AG20443 (cell line): ENCODE data around the gene CAPG.

Experiments used
- DNase-seq: peaks from one replicate; pipeline ENCODE4 v3.0.0; 2012; ENCODE audit warnings: low spot score, mixed read lengths

Gene CAPG

DNA sequence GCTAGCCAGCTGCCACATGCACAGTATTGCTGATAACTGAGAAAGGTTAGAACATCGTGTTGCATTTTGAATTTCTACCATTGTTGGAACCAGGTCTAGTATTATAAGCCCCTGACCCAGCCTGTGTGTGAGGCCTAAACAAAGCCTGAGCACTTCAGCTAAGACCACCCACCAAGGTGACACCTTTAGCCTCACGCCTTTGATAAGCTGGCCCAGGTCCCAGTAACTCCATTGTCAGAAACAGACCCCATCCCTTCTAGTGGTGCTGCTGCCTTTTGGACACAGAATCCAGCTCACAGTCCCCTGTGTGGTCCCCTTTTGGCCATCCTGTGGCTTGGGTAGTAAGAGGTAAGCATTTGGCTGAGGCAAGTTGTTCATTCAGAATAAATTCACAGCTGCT, 54.0 kb downstream of the CAPG start:
- no peak for DNase-seq

DNA sequence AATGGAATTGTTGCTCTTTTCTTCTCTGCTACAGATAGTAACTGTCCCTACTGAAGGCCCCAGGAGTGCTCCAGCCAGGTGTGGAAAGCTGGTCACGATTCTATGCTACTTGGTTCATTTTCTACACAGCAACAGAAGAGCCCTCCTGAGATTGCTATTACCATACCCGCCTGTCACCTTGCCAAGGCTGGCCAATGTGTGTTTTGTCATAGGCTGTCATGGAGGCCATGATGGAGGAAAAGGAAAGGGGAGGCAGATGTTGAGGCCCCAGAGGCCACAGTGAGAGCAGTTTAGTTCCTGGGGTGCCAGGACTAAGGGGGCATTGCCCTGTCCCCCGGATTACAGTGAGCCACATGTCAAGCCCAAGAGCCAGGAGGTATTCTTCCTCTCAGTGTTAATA, 54.6 kb downstream of the CAPG start:
- DNase-seq, result no peak

DNA sequence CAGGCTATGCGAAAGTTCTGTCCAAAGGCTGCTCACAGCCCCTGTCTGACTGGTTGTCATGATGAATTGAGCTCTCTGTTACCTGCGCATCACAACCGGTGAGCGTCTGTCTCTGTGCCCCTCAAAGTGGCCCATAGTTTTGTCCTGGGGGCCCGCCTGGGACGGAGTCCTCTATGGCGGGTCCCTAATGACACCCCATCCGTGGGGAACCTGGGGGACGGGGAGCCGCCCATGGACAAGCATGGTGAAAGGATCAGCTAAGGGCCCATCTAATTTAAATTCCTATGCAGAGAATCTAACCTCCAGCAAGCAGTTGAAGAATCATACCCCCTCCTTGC, 55.1 kb downstream of the CAPG start:
- DNase-seq, result no peak

DNA sequence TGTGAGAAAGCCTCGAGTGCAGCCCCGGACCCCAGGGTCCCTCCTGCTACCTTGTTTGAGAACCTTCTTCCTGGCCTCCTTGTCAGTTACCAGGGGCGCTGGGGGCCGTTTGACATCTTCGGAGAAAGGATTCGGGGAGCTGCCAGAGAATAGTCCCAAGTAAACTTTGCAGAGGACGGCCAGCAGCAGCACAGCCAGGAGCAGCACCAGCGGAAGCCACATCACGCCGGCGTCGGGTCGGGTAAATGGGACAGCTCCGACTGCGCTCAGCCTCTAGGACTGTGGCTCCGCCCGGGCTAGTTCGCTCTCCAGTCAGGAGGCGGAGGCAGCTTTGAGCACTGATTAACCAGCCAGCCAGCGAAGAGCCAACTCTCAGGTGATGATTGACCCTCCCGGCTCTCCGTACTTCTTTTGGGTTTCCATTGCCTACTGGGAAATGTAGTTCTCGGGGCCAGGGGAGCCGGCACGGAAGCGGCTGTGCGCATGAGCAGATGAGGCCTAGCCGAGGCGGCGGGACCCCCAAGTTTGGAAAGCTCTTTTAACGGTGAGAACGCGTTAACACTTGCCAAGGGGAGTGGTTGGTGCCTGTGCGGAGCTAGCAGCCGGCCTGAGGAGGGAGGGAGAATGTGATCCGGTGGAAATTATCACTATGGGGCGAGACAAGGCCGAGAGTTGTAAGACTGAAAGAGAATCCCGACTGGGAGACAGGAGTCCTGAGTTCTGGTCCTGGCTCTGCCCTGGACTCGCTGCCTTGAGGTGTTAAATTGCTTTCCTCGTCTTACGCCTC, 55.7 kb downstream of the CAPG start, which contains the start of the genes ELMOD3 and RETSAT:
Gene ELMOD3 (plus strand): TSS at position 484 of the 787 bp plus-strand sequence. CDS start 2,430 bp downstream, outside the sequence.
Gene RETSAT (minus strand): TSS at position 243 of the 787 bp plus-strand sequence. CDS start 21 bp downstream, at position 222.
- peak; percentile 99 for DNase-seq

DNA sequence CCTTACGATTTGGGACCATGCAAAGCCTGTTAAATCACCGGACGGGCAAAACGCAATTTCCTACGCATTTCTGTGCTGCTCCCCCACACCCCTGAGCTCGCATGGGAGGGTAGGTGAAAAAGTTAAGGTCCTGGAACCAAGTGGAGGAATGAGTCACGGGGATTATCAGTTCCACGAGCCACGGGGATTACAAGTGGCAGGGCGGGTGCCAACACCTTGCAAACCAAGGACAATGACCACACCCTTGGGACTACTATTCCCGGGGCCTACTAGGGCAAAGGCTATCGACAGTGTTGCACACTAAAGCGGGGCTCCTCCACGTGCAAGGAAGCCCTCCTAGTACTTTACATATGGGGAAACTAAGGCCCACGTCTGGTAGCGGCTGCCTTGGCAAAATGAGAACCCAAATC, 56.3 kb downstream of the CAPG start:
- DNase-seq, result peak; percentile 45

DNA sequence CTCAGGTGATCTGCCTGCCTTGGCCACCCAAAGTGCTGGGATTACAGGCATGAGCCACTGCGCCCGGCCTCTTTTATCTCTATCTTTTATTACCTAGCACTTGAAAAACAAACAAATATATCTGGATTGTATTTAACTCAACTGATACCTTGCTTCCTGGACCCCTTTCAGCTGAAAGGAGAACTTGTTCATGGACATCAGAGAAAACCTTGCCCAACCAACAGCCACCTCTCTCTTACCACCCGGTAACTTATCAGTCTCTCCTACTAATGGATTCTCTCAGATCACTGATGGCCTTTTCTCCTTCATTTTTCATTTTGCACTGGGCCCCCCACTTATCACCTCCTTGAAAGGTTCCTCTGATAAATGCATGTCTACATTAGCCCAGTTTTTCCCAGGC, 62.6 kb downstream of the CAPG start:
- DNase-seq, result no peak
